OCI-LY3 (cell line): ENCODE measurements around the gene CLMP.

Experiments
- H2AFZ ChIP-seq: fragments of 200-600, 300-600 bp; shearing (Covaris generic); 2 replicates; pipeline ENCODE4 v1.6.0; 2014; ENCODE audit warnings: antibody characterized with exemption, low read depth, low read length
- H3K27ac ChIP-seq: fragments of 200-600, 300-600 bp; sonication (generic); 2 replicates; pipeline ENCODE4 v1.5.1; 2014; ENCODE audit warnings: mild to moderate bottlenecking, low read length, moderate library complexity, mixed read lengths
- H3K27me3 ChIP-seq: fragments of 200-600, 300-600 bp; sonication (generic); 2 replicates; pipeline ENCODE4 v1.6.1; 2014; ENCODE audit warnings: low read depth, low read length, mixed read lengths
- H3K36me3 ChIP-seq: fragments of 200-600, 300-600 bp; sonication (generic); replicated peaks from 2 replicates; pipeline ENCODE3; 2014; ENCODE audit warnings: low read depth, low read length, mixed read lengths
- H3K4me1 ChIP-seq: fragments of 300-600, 200-600 bp; sonication (generic); 2 replicates; pipeline ENCODE4 v1.6.1; 2014; ENCODE audit warnings: low read length, mixed read lengths
- H3K4me2 ChIP-seq: fragments of 200-600, 300-600 bp; sonication (generic); 2 replicates; pipeline ENCODE4 v1.6.1; 2014; ENCODE audit warnings: low read length, mixed read lengths
- H3K4me3 ChIP-seq: fragments of 300-600, 200-600 bp; sonication (generic); 2 replicates; pipeline ENCODE4 v1.5.1; 2014; ENCODE audit warnings: antibody characterized with exemption, mild to moderate bottlenecking, low read length, moderate library complexity
- H3K79me2 ChIP-seq: fragments of 300-600, 200-600 bp; shearing (Covaris generic); 2 replicates; pipeline ENCODE4 v1.6.1; 2014; ENCODE audit warnings: mild to moderate bottlenecking, low read length, mixed read lengths
- H3K9ac ChIP-seq: fragments of 300-600, 200-600 bp; shearing (Covaris generic); 2 replicates; pipeline ENCODE4 v1.6.0; 2014; ENCODE audit warnings: mild to moderate bottlenecking, low read length, moderate library complexity
- H3K9me3 ChIP-seq: fragments of 200-600, 300-600 bp; shearing (Covaris generic); 2 replicates; pipeline ENCODE4 v1.6.1; 2014; ENCODE audit warnings: low read length, mixed read lengths; ENCODE audit not compliant: insufficient read depth
- H4K20me1 ChIP-seq: fragments of 200-600, 300-600 bp; sonication (generic); 2 replicates; pipeline ENCODE4 v1.6.1; 2016; ENCODE audit warnings: low read length, mixed read lengths; ENCODE audit not compliant: insufficient read depth
- CTCF ChIP-seq: fragments of 200-600, 300-600 bp; sonication (generic); IDR thresholded peaks from 2 replicates; pipeline ENCODE4 v1.5.1; 2014; ENCODE audit warnings: antibody characterized with exemption, low read length, low read depth
- EZH2phosphoT487 ChIP-seq: fragments of 200-600 bp; shearing (Covaris generic); IDR thresholded peaks from 2 replicates; pipeline ENCODE4 v1.6.1; 2018; ENCODE audit warnings: antibody characterized with exemption, mixed run types, low read depth

Gene CLMP

GRCh38 chr11:123045101-123045500 is 149.9 kb downstream of the CLMP start:
- Histone ChIP-seq H4K20me1 (no peaks in the 10 kb centered on the region), H3K4me2 (no peak overlapping the region), H3K79me2 (no peaks in the 10 kb centered on the region), H3K9ac (no peak overlapping the region), H3K4me1 (no peaks in the 10 kb centered on the region), H3K9me3 (no peaks in the 10 kb centered on the region), H3K36me3 (no peaks in the 10 kb centered on the region), H3K27me3 (no peaks in the 10 kb centered on the region), H3K4me3 (no peak overlapping the region), H3K27ac (no peak overlapping the region), H2AFZ (no peak overlapping the region)
- TF ChIP-seq CTCF (no peak), EZH2phosphoT487 (no peak)

GRCh38 chr11:123041185-123041584 is 153.9 kb downstream of the CLMP start:
- TF ChIP-seq CTCF: no peak
- no peak for TF ChIP-seq EZH2phosphoT487
- no peak overlapping the region for H2AFZ ChIP-seq

GRCh38 chr11:123040111-123040432 is 155.0 kb downstream of the CLMP start:
- Histone ChIP-seq H3K27me3 (no peaks in the 10 kb centered on the region), H3K9me3 (no peaks in the 10 kb centered on the region), H3K9ac (no peak overlapping the region), H3K27ac (no peak overlapping the region), H3K4me3 (no peak overlapping the region), H3K4me1 (no peaks in the 10 kb centered on the region), H3K79me2 (no peaks in the 10 kb centered on the region), H4K20me1 (no peaks in the 10 kb centered on the region), H3K4me2 (no peak overlapping the region), H3K36me3 (no peaks in the 10 kb centered on the region), H2AFZ (no peak overlapping the region)
- TF ChIP-seq EZH2phosphoT487 (no peak), CTCF (no peak)

More at GRCh38 chr11:123041185-123041584, 153.9 kb downstream of the CLMP start:
- H4K20me1 ChIP-seq: no peaks in the 10 kb centered on the region
- no peak overlapping the region for H3K27ac ChIP-seq
- no peaks in the 10 kb centered on the region for H3K27me3 ChIP-seq
- H3K36me3 ChIP-seq: no peaks in the 10 kb centered on the region
- no peaks in the 10 kb centered on the region for H3K79me2 ChIP-seq
- H3K9me3 ChIP-seq: no peaks in the 10 kb centered on the region
- no peak overlapping the region for H3K9ac ChIP-seq
- H3K4me1 ChIP-seq: no peaks in the 10 kb centered on the region
- no peak overlapping the region for H3K4me2 ChIP-seq
- no peak overlapping the region for H3K4me3 ChIP-seq

GRCh38 chr11:123035831-123036230 is 159.2 kb downstream of the CLMP start:
- Histone ChIP-seq H4K20me1 (no peaks in the 10 kb centered on the region), H3K36me3 (no peaks in the 10 kb centered on the region), H3K4me2 (no peak overlapping the region), H2AFZ (no peak overlapping the region), H3K27me3 (0 out of 2 replicates have a peak, but pooled peaks cover 5% of the 10 kb centered on the region), H3K9ac (no peak overlapping the region), H3K4me3 (no peak overlapping the region), H3K9me3 (no peaks in the 10 kb centered on the region), H3K4me1 (no peaks in the 10 kb centered on the region), H3K79me2 (no peaks in the 10 kb centered on the region), H3K27ac (no peak overlapping the region)
- TF ChIP-seq EZH2phosphoT487: no peak
- no peak for TF ChIP-seq CTCF
